GM12878 (cell line): Measurements from ENCODE around the gene ERC1. TPM values are rescaled to one million over a fixed set of nuclear protein-coding genes. Genes with fewer than 3 reads are reported as not detected.

Experiments
- ATAC-seq: fragments of 200-7000 bp; cut with Tn5 transposase; 3 replicates; pipeline ENCODE4 v1.9.1; 2020; ENCODE audit warnings: mild to moderate bottlenecking, moderate library complexity
- BruUV-seq: library from RNA; stranded (reverse); fragments of 400-500 nt; replicated peaks from 2 replicates; lab custom pipeline; 2021; lab: Mats Ljungman, UMichigan
- CTCF ChIA-PET: fragments of 300-600 bp; sonication (Branson Sonifier 250); formaldehyde crosslinking; extraction: SDS; loops from one replicate; lab custom pipeline; 2021; ENCODE audit warnings: inconsistent platforms; lab: Yijun Ruan, JAX
- POLR2A ChIA-PET: fragments of 350-600 bp; formaldehyde crosslinking; extraction: SDS; loops from one replicate; lab custom pipeline; 2021; ENCODE audit warnings: inconsistent platforms; lab: Charles Lee
- RAD21 ChIA-PET: fragments of 300-600 bp; sonication (Branson Sonifier 250); formaldehyde crosslinking; loops from one replicate; lab custom pipeline; 2023; ENCODE audit warnings: antibody characterized with exemption; ENCODE audit not compliant: unreplicated experiment; lab: Charles Lee
- SMC1A ChIA-PET: fragments of 300-600 bp; sonication (Branson Sonifier 250); formaldehyde crosslinking; loops from one replicate; lab custom pipeline; 2023; ENCODE audit not compliant: unreplicated experiment, uncharacterized antibody; lab: Charles Lee
- DNase-seq: peaks from one replicate; pipeline ENCODE4 v3.0.0-alpha.2; 2011; ENCODE audit warnings: low read depth, low spot score
- FAIRE-seq: peaks from 3 replicates; lab custom pipeline; 2011; peaks lifted over from hg19 to GRCh38; lab: Jason Lieb, UNC
- H2AFZ ChIP-seq: 2 replicates; pipeline ENCODE4 v1.6.0; 2011; ENCODE audit warnings: low read depth, low read length, control low read depth; ENCODE audit not compliant: control insufficient read depth
- H3K27ac ChIP-seq: 2 replicates; pipeline ENCODE4 v1.5.1; 2011; ENCODE audit warnings: control low read depth; ENCODE audit not compliant: control insufficient read depth, insufficient read depth
- H3K27me3 ChIP-seq, 2 experiments: replicated peaks in 1 of 2; 2 replicates each; pipeline versions ENCODE4 v1.6.0 to v1.6.1; 2011; ENCODE audit warnings: low read length in 1 of 2; ENCODE audit not compliant: control insufficient read depth in 2 of 2, insufficient read depth in 2 of 2
- H3K36me3 ChIP-seq, 2 experiments: 2 replicates each; pipeline ENCODE4 v1.5.1; 2011; ENCODE audit warnings: low read length in 1 of 2; ENCODE audit not compliant: control insufficient read depth in 2 of 2, insufficient read depth in 2 of 2
- H3K4me1 ChIP-seq: 2 replicates; pipeline ENCODE4 v1.6.1; 2011; ENCODE audit warnings: mild to moderate bottlenecking, low read length, moderate library complexity, mixed read lengths; ENCODE audit not compliant: control insufficient read depth, insufficient read depth
- H3K4me2 ChIP-seq: 2 replicates; pipeline ENCODE4 v1.6.0; 2011; ENCODE audit warnings: control low read depth; ENCODE audit not compliant: control insufficient read depth, insufficient read depth
- H3K4me3 ChIP-seq: fragments of 200-600 bp; sonication (generic); 2 replicates; pipeline ENCODE4 v1.5.1; 2016
- H3K79me2 ChIP-seq: 2 replicates; pipeline ENCODE4 v1.6.0; 2011; ENCODE audit warnings: low read length; ENCODE audit not compliant: control insufficient read depth, insufficient read depth
- H3K9ac ChIP-seq: 2 replicates; pipeline ENCODE4 v1.8.0; 2011; ENCODE audit warnings: low read length, control low read depth, mixed read lengths; ENCODE audit not compliant: control insufficient read depth, insufficient read depth
- H3K9me3 ChIP-seq: replicated peaks from 3 replicates; pipeline ENCODE4 v1.5.1; 2011; ENCODE audit warnings: mild to moderate bottlenecking, low read length; ENCODE audit not compliant: control insufficient read depth, insufficient read depth
- H4K20me1 ChIP-seq: 2 replicates; pipeline ENCODE4 v1.6.0; 2011; ENCODE audit not compliant: control insufficient read depth, insufficient read depth
- KLF5 ChIP-seq: fragments of 450-650 bp; IDR thresholded peaks from 2 replicates; pipeline ENCODE4 v1.6.1; 2014; ENCODE audit warnings: mild to moderate bottlenecking; ENCODE audit not compliant: partially characterized antibody
- NFYB ChIP-seq: IDR thresholded peaks from 2 replicates; pipeline ENCODE4 v1.6.1; 2011; ENCODE audit warnings: low read depth, mild to moderate bottlenecking, low read length, improper control_type of control experiment, moderate library complexity; ENCODE audit not compliant: insufficient read depth
- NR2C2 ChIP-seq: IDR thresholded peaks from 2 replicates; pipeline ENCODE4 v1.6.1; 2011; ENCODE audit warnings: borderline replicate concordance, low read depth; ENCODE audit not compliant: control insufficient read depth, insufficient read length
- PKNOX1 ChIP-seq: fragments of 450-650 bp; IDR thresholded peaks from 2 replicates; pipeline ENCODE4 v1.6.1; 2016; ENCODE audit warnings: mild to moderate bottlenecking
- PRDM15 ChIP-seq: fragments of 450-650 bp; formaldehyde crosslinking; IDR thresholded peaks from 2 replicates; pipeline ENCODE4 v1.4.0; 2020; ENCODE audit warnings: mild to moderate bottlenecking, moderate library complexity
- SMC3 ChIP-seq: IDR thresholded peaks from 2 replicates; pipeline ENCODE4 v1.6.1; 2011; ENCODE audit warnings: low read length, improper control_type of control experiment, borderline replicate concordance
- SP1 ChIP-seq: IDR thresholded peaks from one replicate; pipeline ENCODE4 v1.6.1; 2011; ENCODE audit warnings: low read depth, low read length
- SPI1 ChIP-seq: IDR thresholded peaks from 2 replicates; pipeline ENCODE4 v1.6.1; 2011; ENCODE audit warnings: low read depth, mild to moderate bottlenecking, low read length, moderate library complexity, borderline replicate concordance; ENCODE audit not compliant: insufficient read depth
- TBL1XR1 ChIP-seq: IDR thresholded peaks from 2 replicates; pipeline ENCODE4 v1.6.1; 2012; ENCODE audit warnings: low read depth, low read length, improper control_type of control experiment
- TCF7 ChIP-seq: IDR thresholded peaks from 2 replicates; pipeline ENCODE4 v1.6.1; 2014; ENCODE audit warnings: antibody characterized with exemption, borderline replicate concordance
- WGBS: methylation state at CpG from one replicate; pipeline ENCODE4 v1.1.6; 2016; ENCODE audit warnings: low lambda C conversion rate; ENCODE audit not compliant: insufficient replicate concordance, insufficient coverage; ENCODE audit errors: missing lambda C conversion rate; 5-methylcytosine and 5-hydroxymethylcytosine counted together
- in situ Hi-C: fragments of 300-500 bp; cut with MboI; formaldehyde crosslinking; loops from 9 replicates; pipeline ENCODE4 v1.14.3; 2018; ENCODE audit warnings: mixed read lengths
- intact Hi-C: fragments of 100-400 bp; cut with micrococcal nuclease; formaldehyde crosslinking; loops from one replicate; pipeline ENCODE4 v1.14.2; 2022; ENCODE audit not compliant: unreplicated experiment
- polyA plus RNA-seq, 11 experiments: library from polyadenylated mRNA; depleted of rRNA in 4 of 11; unstranded in 6 of 11; stranded (reverse) in 5 of 11; fragments of >200 nt; fragmentation: Nextera tagmentation in 4 of 11; fragmentation: Illumina TruSeq in 1 of 11; extraction: Ambion mirVana in 4 of 11; extraction: Trizol in 1 of 11; gene quantifications; 1 replicate in 1 of 11; 2 replicates in 10 of 11; pipeline versions ENCODE4 v1.2.1 to v1.2.3, GENCODE V29; 2011 to 2016; ENCODE audit warnings: inconsistent platforms in 2 of 11, missing spikeins in 2 of 11, low read depth in 1 of 11
- total RNA-seq, 4 experiments: library from RNA; depleted of rRNA in 3 of 4; stranded (reverse); fragments of >200 nt in 3 of 4; fragmentation: Illumina TruSeq in 1 of 4; extraction: Trizol in 1 of 4; gene quantifications; 2 replicates each; pipeline versions ENCODE4 v1.2.1 to v1.2.3, GENCODE V29; 2013 to 2021
- TF ChIP-seq, protein P1 (sequence below): fragments of 450-650 bp; formaldehyde crosslinking; IDR thresholded peaks from 2 replicates; pipeline ENCODE4 v1.5.0; 2022; ENCODE audit warnings: mild to moderate bottlenecking, missing genetic modification characterization
- TF ChIP-seq, protein P2 (sequence below): fragments of 450-650 bp; formaldehyde crosslinking; IDR thresholded peaks from 2 replicates; pipeline ENCODE4 v1.4.0; 2022; ENCODE audit warnings: mild to moderate bottlenecking, moderate library complexity

The ERC1 gene
- total and polyA plus RNA-seq, 10 of the 15 experiments (the other 5 are each of a cell fraction or from before 2014, with no cell fraction given), result 0.75 to 8.0 (median 5.0) TPM

DNA sequence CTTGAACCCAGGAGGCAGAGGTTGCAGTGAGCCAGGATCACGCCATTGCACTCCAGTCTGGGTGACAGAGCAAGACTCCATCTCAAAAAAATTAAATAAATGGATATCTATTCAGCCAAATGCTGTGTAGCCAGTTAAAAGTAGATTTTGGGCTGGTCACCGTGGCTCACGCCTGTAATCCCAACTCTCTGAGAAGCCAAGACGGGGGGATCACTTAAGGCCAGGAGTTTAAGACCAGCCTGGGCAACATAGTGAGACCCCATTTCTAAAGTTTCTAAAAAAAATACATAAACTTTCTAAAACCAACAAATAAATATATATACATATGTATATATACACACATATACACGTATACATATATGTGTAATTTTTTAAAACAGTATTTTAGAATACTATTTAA is 414.6 kb downstream of the ERC1 start:
- ChIA-PET RAD21 (interaction anchor here (0.6 to 1.3 kb wide), 2 partner anchors 279 to 288 kb away, joined by 3 to 5 read pairs; no protein-coding TSS in a partner anchor), CTCF (interaction anchor here (1.1 to 1.2 kb wide), 2 partner anchors 13 to 28 kb away, joined by 3 to 5 read pairs; no protein-coding TSS in a partner anchor), POLR2A (no interaction called here), SMC1A (interaction anchor here (2.0 kb wide), 1 partner anchor 18 kb away, joined by 7 read pairs; no protein-coding TSS in a partner anchor)
- FAIRE-seq (no peak), ATAC-seq (no peak), DNase-seq (no peak)
- in situ Hi-C loops, result no loop called here
- no peak overlapping the region for H3K4me3 ChIP-seq
- intact Hi-C loops, result no loop called here
- no peaks in the 10 kb centered on the region for H3K79me2 ChIP-seq
- H3K9ac ChIP-seq, result no peak overlapping the region
- no peaks in the 10 kb centered on the region for H3K27me3 ChIP-seq
- H3K27ac ChIP-seq, result no peak overlapping the region
- WGBS, result 75% methylated on average over 5 of the region's 5 CpGs
- BruUV-seq, result no TSS peak
- H3K4me1 ChIP-seq, result no peaks in the 10 kb centered on the region
- no peaks in the 10 kb centered on the region for H4K20me1 ChIP-seq
- H3K36me3 ChIP-seq, result no peaks in the 10 kb centered on the region
- H2AFZ ChIP-seq, result no peak overlapping the region
- H3K4me2 ChIP-seq, result no peak overlapping the region
- no peaks in the 10 kb centered on the region for H3K9me3 ChIP-seq
- TF ChIP-seq KLF5, result no peak
- TF ChIP-seq, protein P1, sequence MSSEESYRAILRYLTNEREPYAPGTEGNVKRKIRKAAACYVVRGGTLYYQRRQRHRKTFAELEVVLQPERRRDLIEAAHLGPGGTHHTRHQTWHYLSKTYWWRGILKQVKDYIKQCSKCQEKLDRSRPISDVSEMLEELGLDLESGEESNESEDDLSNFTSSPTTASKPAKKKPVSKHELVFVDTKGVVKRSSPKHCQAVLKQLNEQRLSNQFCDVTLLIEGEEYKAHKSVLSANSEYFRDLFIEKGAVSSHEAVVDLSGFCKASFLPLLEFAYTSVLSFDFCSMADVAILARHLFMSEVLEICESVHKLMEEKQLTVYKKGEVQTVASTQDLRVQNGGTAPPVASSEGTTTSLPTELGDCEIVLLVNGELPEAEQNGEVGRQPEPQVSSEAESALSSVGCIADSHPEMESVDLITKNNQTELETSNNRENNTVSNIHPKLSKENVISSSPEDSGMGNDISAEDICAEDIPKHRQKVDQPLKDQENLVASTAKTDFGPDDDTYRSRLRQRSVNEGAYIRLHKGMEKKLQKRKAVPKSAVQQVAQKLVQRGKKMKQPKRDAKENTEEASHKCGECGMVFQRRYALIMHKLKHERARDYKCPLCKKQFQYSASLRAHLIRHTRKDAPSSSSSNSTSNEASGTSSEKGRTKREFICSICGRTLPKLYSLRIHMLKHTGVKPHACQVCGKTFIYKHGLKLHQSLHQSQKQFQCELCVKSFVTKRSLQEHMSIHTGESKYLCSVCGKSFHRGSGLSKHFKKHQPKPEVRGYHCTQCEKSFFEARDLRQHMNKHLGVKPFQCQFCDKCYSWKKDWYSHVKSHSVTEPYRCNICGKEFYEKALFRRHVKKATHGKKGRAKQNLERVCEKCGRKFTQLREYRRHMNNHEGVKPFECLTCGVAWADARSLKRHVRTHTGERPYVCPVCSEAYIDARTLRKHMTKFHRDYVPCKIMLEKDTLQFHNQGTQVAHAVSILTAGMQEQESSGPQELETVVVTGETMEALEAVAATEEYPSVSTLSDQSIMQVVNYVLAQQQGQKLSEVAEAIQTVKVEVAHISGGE (CRISPR knock-in tag), result no peak
- TF ChIP-seq NR2C2, result no peak
- TF ChIP-seq PKNOX1, result no peak
- TF ChIP-seq, protein P2, sequence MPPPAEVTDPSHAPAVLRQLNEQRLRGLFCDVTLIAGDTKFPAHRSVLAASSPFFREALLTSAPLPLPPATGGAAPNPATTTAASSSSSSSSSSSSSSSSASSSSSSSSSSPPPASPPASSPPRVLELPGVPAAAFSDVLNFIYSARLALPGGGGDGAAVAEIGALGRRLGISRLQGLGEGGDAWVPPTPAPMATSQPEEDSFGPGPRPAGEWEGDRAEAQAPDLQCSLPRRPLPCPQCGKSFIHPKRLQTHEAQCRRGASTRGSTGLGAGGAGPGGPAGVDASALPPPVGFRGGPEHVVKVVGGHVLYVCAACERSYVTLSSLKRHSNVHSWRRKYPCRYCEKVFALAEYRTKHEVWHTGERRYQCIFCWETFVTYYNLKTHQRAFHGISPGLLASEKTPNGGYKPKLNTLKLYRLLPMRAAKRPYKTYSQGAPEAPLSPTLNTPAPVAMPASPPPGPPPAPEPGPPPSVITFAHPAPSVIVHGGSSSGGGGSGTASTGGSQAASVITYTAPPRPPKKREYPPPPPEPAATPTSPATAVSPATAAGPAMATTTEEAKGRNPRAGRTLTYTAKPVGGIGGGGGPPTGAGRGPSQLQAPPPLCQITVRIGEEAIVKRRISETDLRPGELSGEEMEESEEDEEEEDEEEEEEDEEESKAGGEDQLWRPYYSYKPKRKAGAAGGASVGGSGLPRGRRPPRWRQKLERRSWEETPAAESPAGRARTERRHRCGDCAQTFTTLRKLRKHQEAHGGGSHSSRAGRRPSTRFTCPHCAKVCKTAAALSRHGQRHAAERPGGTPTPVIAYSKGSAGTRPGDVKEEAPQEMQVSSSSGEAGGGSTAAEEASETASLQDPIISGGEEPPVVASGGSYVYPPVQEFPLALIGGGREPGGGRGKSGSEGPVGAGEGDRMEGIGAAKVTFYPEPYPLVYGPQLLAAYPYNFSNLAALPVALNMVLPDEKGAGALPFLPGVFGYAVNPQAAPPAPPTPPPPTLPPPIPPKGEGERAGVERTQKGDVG (CRISPR knock-in tag), result no peak
- no peak for TF ChIP-seq TCF7
- TF ChIP-seq SP1, result no peak
- no peak for TF ChIP-seq PRDM15 (CRISPR knock-in tag)
- no peak for TF ChIP-seq SPI1
- TF ChIP-seq NFYB, result no peak
- TF ChIP-seq TBL1XR1, result no peak
- TF ChIP-seq SMC3, result no peak
